AG10803 (cell line): Measurements from ENCODE around the gene SH3PXD2B.

Source experiments
- DNase-seq: peaks from one replicate; pipeline ENCODE4 v3.0.0; 2010; ENCODE audit warnings: low read depth
- H3K4me3 ChIP-seq: 2 replicates; pipeline ENCODE4 v1.5.1; 2011; ENCODE audit warnings: mild to moderate bottlenecking, low read length, control low read depth
- CTCF ChIP-seq: conservative IDR thresholded peaks from 2 replicates; pipeline ENCODE4 v1.5.1; 2011; ENCODE audit warnings: mild to moderate bottlenecking, low read length, control low read depth, inconsistent platforms

SH3PXD2B gene

GRCh38 chr5:172436879-172437369 is 17.4 kb downstream of the SH3PXD2B start:
- TF ChIP-seq CTCF: no peak

GRCh38 chr5:172436078-172436878 is 18.0 kb downstream of the SH3PXD2B start:
- TF ChIP-seq CTCF: no peak
- no peak overlapping the region for H3K4me3 ChIP-seq
- no peak for DNase-seq

More at GRCh38 chr5:172436879-172437369, 17.4 kb downstream of the SH3PXD2B start:
- DNase-seq: no peak
- H3K4me3 ChIP-seq: no peak overlapping the region

- no peak for DNase-seq
- H3K4me3 ChIP-seq: no peak overlapping the region
- no peak for TF ChIP-seq CTCF
Measured at GRCh38 chr5:172435362-172436077, 18.8 kb downstream of the SH3PXD2B start.

- no peak for TF ChIP-seq CTCF
- no peak for DNase-seq
- no peak overlapping the region for H3K4me3 ChIP-seq
Measured at GRCh38 chr5:172434251-172434650, 20.1 kb downstream of the SH3PXD2B start.

GRCh38 chr5:172433513-172433912 is 20.8 kb downstream of the SH3PXD2B start:
- no peak overlapping the region for H3K4me3 ChIP-seq
- TF ChIP-seq CTCF: no peak
- DNase-seq: no peak

GRCh38 chr5:172433071-172433470 is 21.3 kb downstream of the SH3PXD2B start:
- no peak for TF ChIP-seq CTCF
- H3K4me3 ChIP-seq: no peak overlapping the region
- no peak for DNase-seq
